GM23338 (cell line): ENCODE data around the gene ABL1. TPM values are rescaled to one million over a fixed set of nuclear protein-coding genes. Genes with fewer than 3 reads are reported as not detected.

Experiments
- ATAC-seq: fragments of 200-7000 bp; cut with Tn5 transposase; 3 replicates; pipeline ENCODE4 v1.9.1; 2020
- DNase-seq: peaks from one replicate; pipeline ENCODE4 v3.0.0-alpha.2; 2015; ENCODE audit warnings: low spot score
- H2AFZ ChIP-seq: fragments of 200-600 bp; sonication (generic); 2 replicates; pipeline ENCODE4 v1.8.0; 2016; ENCODE audit warnings: antibody characterized with exemption, mild to moderate bottlenecking, moderate library complexity
- H3F3A ChIP-seq: fragments of 200-600 bp; sonication (generic); replicated peaks from 2 replicates; pipeline ENCODE4 v1.8.0; 2017; ENCODE audit warnings: antibody characterized with exemption, mixed run types, low read depth
- H3K27ac ChIP-seq: fragments of 200-600 bp; sonication (generic); 2 replicates; pipeline ENCODE4 v1.6.1; 2016; ENCODE audit warnings: low read depth
- H3K27me3 ChIP-seq: fragments of 200-600 bp; sonication (generic); 2 replicates; pipeline ENCODE4 v1.8.0; 2016; ENCODE audit warnings: mild to moderate bottlenecking, mixed run types, moderate library complexity; ENCODE audit not compliant: insufficient read depth
- H3K36me3 ChIP-seq: fragments of 200-600 bp; sonication (generic); 2 replicates; pipeline ENCODE4 v1.8.0; 2016; ENCODE audit warnings: mild to moderate bottlenecking; ENCODE audit not compliant: insufficient read depth
- H3K4me1 ChIP-seq: fragments of 200-600 bp; sonication (generic); 2 replicates; pipeline ENCODE4 v1.8.0; 2016; ENCODE audit warnings: mild to moderate bottlenecking, moderate library complexity; ENCODE audit not compliant: insufficient read depth
- H3K4me2 ChIP-seq: fragments of 200-600 bp; sonication (generic); 2 replicates; pipeline ENCODE4 v1.7.1; 2017; ENCODE audit warnings: mixed run types
- H3K4me3 ChIP-seq: fragments of 200-600 bp; sonication (generic); 2 replicates; pipeline ENCODE4 v1.6.1; 2016; ENCODE audit warnings: mixed run types
- H3K79me2 ChIP-seq: fragments of 200-600 bp; sonication (generic); replicated peaks from 2 replicates; pipeline ENCODE4 v1.8.0; 2017; ENCODE audit warnings: mild to moderate bottlenecking; ENCODE audit not compliant: insufficient read depth
- H3K9me2 ChIP-seq: fragments of 200-600 bp; sonication (generic); 2 replicates; pipeline ENCODE4 v1.8.0; 2017; ENCODE audit not compliant: insufficient read depth
- H4K20me1 ChIP-seq: fragments of 200-600 bp; sonication (generic); replicated peaks from 2 replicates; pipeline ENCODE4 v1.8.0; 2017; ENCODE audit warnings: mild to moderate bottlenecking; ENCODE audit not compliant: insufficient read depth
- H3K27ac Mint-ChIP-seq: 2 replicates; pipeline ENCODE4 v1.8.0; 2020; ENCODE audit warnings: inconsistent platforms, mild to moderate bottlenecking, moderate library complexity, mixed read lengths
- H3K27me3 Mint-ChIP-seq: 3 replicates; pipeline ENCODE4 v1.8.0; 2022; ENCODE audit warnings: low read depth, mild to moderate bottlenecking, moderate library complexity, mixed read lengths, inconsistent platforms; ENCODE audit not compliant: insufficient read depth, poor library complexity
- H3K36me3 Mint-ChIP-seq: 3 replicates; pipeline ENCODE4 v1.8.0; 2021; ENCODE audit warnings: low read depth, mild to moderate bottlenecking, inconsistent platforms, moderate library complexity, mixed read lengths
- H3K4me1 Mint-ChIP-seq: 3 replicates; pipeline ENCODE4 v1.8.0; 2020; ENCODE audit warnings: mild to moderate bottlenecking, inconsistent platforms, mixed read lengths
- H3K4me3 Mint-ChIP-seq: 3 replicates; pipeline ENCODE4 v1.8.0; 2021; ENCODE audit warnings: moderate library complexity, mild to moderate bottlenecking, inconsistent platforms, mixed read lengths
- H3K9me3 Mint-ChIP-seq: 3 replicates; pipeline ENCODE4 v1.8.0; 2020; ENCODE audit warnings: moderate library complexity, mild to moderate bottlenecking, inconsistent platforms, mixed read lengths
- CREB1 ChIP-seq: fragments of 250-450 bp; sonication (Bioruptor Pico); IDR thresholded peaks from 2 replicates; pipeline ENCODE4 v1.5.0; 2020; ENCODE audit warnings: low read depth, mild to moderate bottlenecking, moderate library complexity
- EZH2phosphoT487 ChIP-seq: fragments of 200-600 bp; sonication (generic); IDR thresholded peaks from one replicate; pipeline ENCODE4 v1.8.1; 2018; ENCODE audit warnings: antibody characterized with exemption; ENCODE audit not compliant: unreplicated experiment
- JUNB ChIP-seq: IDR thresholded peaks from one replicate; pipeline ENCODE4 v1.6.1; 2016; ENCODE audit warnings: antibody characterized with exemption; ENCODE audit not compliant: unreplicated experiment
- NANOG ChIP-seq: IDR thresholded peaks from 2 replicates; pipeline ENCODE4 v1.6.1; 2016; ENCODE audit warnings: antibody characterized with exemption, borderline replicate concordance
- POLR2AphosphoS5 ChIP-seq: IDR thresholded peaks from 2 replicates; pipeline ENCODE4 v1.6.1; 2016; ENCODE audit warnings: antibody characterized with exemption, low read depth
- ZNF114 ChIP-seq: fragments of 250-450 bp; sonication (Bioruptor Pico); IDR thresholded peaks from 2 replicates; pipeline ENCODE4 v1.5.0; 2020; ENCODE audit warnings: mild to moderate bottlenecking, moderate library complexity
- ZNF462 ChIP-seq: fragments of 250-450 bp; sonication (Bioruptor Pico); IDR thresholded peaks from 2 replicates; pipeline ENCODE4 v1.5.0; 2020; ENCODE audit warnings: mild to moderate bottlenecking, moderate library complexity
- polyA plus RNA-seq: library from polyadenylated mRNA; unstranded; fragments of >200 nt; fragmentation: Nextera tagmentation; extraction: Ambion mirVana; gene quantifications from 2 replicates; pipeline ENCODE4 v1.2.1, GENCODE V29; 2016
- total RNA-seq: library from RNA; depleted of rRNA; stranded (reverse); fragments of >200 nt; shearing (Covaris generic); gene quantifications from 2 replicates; pipeline ENCODE4 v1.2.3, GENCODE V29; 2014
- TF ChIP-seq, protein P1 (sequence below), 2 experiments: fragments of 200-600 bp in 1 of 2; sonication (generic) in 1 of 2; conservative IDR thresholded peaks; 2 replicates each; pipeline versions ENCODE4 v1.5.1 to v1.6.1; 2016 to 2017; ENCODE audit warnings: antibody characterized with exemption in 2 of 2, low read depth in 2 of 2, mild to moderate bottlenecking in 2 of 2, moderate library complexity in 1 of 2

ABL1 gene
- total and polyA plus RNA-seq, 2 experiments from 2014 or later = 20.7 to 85.1 TPM

DNA sequence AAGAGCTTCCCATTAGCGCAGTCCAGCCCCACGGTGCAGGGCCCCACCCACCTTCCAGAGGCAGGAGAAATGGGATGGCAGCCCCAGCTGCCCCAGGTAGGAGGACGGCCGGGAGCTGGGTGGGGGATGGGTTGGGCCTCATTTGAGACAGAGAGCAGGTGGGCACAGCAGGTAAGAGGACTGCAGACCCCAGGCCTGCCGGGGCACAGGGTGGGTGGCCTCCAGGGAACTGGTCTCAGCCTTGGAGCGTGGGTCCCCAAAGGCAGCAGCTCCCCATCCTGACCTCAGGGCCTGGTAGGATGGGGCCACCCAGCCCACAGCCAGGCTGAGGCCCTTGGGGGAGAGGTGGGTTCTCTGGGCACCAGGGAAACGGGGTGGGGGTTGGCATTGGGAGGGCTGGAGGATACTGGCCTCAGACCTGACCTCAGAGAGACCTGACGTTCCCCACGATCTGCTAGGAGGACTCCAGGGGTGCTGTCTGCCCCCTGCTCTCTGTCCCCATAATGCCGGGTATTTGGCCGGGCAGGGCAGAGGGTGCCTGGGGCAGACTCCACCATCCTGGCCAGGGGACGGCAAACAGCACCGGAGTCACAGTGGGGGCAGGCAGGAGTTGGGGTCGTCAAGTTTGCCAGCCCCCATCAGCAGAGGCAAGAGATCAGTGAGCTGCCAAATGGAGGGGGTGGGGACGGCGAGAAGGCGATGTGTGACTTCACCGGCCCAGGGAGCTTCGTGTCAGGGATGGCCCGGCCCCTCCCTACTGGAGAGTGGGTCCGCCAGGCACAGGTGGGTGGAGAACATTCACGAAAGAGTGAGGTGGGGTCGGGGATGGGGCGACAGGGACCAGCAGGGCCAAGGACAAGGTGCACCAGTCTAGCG, 68.4 kb downstream of the ABL1 start:
- Mint-ChIP-seq H3K27ac (no peak overlapping the region), H3K4me1 (peaks cover 4% of the 10 kb centered on the region; the same call in 2 of the 3 replicates), H3K4me3 (no peak overlapping the region), H3K36me3 (no peaks in the 10 kb centered on the region), H3K9me3 (no peaks in the 10 kb centered on the region), H3K27me3 (peaks cover 11% of the 10 kb centered on the region)
- Histone ChIP-seq H3K4me1 (no peaks in the 10 kb centered on the region), H3K27ac (no peak overlapping the region), H3K79me2 (no peaks in the 10 kb centered on the region), H3K36me3 (no peaks in the 10 kb centered on the region), H3K27me3 (no peaks in the 10 kb centered on the region), H2AFZ (no peak overlapping the region), H3K4me2 (no peak overlapping the region), H3F3A (no peaks in the 10 kb centered on the region), H4K20me1 (no peaks in the 10 kb centered on the region), H3K4me3 (no peak overlapping the region), H3K9me2 (no peaks in the 10 kb centered on the region)
- TF ChIP-seq, protein P1, sequence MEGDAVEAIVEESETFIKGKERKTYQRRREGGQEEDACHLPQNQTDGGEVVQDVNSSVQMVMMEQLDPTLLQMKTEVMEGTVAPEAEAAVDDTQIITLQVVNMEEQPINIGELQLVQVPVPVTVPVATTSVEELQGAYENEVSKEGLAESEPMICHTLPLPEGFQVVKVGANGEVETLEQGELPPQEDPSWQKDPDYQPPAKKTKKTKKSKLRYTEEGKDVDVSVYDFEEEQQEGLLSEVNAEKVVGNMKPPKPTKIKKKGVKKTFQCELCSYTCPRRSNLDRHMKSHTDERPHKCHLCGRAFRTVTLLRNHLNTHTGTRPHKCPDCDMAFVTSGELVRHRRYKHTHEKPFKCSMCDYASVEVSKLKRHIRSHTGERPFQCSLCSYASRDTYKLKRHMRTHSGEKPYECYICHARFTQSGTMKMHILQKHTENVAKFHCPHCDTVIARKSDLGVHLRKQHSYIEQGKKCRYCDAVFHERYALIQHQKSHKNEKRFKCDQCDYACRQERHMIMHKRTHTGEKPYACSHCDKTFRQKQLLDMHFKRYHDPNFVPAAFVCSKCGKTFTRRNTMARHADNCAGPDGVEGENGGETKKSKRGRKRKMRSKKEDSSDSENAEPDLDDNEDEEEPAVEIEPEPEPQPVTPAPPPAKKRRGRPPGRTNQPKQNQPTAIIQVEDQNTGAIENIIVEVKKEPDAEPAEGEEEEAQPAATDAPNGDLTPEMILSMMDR (conservative IDR thresholded peaks at IDR 0.05; ENCODE audit: low read depth in 2 of 2) = no peak
- TF ChIP-seq JUNB (no peak), EZH2phosphoT487 (no peak), POLR2AphosphoS5 (no peak), ZNF462 (no peak), CREB1 (CRISPR knock-in tag) (no peak), NANOG (no peak), ZNF114 (no peak)
- DNase-seq = no peak
- ATAC-seq = no peak
